CMK (cell line): Measurements from ENCODE around the gene GPC5.
"Not testable (repeated sequence)": the region's sequence is repeated elsewhere in the genome, so short reads cannot be mapped to it uniquely, and the experiment has no call there.

Source experiments
- DNase-seq: peaks from one replicate; pipeline ENCODE4 v3.0.0-alpha.2; 2010; ENCODE audit warnings: low read depth

GPC5 gene

DNA sequence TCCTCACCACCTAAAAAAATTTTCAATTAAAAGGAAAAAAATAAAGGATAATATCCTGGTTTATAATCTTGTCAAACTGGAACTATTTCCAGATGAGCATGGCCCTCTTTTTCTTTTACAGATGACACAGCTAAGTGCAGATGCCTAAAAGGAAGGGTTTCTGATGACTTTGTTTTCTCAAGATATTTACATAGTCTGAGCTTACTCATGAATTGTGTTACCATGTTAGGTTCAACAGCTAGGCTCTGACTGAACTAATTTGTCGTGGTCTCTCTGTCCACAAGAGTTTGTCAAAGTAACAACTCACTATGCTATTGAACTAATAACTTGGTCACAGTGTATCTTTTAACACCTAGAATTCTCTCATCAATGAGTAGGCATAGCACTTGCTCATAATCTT lies 780.8 kb downstream of the GPC5 start:
- DNase-seq, result no peak

- peak; percentile 29 for DNase-seq
Measured at GRCh38 chr13:92187378-92187989, 789.1 kb downstream of the GPC5 start.

DNA sequence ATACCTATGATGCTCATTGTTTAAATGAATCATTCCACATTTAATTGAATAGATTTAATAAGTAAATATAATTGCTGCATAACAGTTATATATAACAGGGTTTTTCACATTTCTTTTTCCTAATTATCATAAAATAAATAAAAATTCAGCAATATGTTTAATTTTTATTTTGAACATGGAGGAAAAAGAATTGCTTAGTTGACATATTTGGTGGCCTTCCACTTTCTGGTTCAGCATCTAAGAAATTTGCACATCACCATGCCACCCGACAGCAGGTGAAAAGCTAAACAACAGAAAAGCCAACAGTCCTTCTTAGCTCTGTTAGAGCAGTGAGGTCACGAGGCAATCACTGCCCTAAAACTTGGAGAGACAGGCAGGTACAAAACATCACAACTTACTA lies 790.2 kb downstream of the GPC5 start:
- DNase-seq, result no peak

DNA sequence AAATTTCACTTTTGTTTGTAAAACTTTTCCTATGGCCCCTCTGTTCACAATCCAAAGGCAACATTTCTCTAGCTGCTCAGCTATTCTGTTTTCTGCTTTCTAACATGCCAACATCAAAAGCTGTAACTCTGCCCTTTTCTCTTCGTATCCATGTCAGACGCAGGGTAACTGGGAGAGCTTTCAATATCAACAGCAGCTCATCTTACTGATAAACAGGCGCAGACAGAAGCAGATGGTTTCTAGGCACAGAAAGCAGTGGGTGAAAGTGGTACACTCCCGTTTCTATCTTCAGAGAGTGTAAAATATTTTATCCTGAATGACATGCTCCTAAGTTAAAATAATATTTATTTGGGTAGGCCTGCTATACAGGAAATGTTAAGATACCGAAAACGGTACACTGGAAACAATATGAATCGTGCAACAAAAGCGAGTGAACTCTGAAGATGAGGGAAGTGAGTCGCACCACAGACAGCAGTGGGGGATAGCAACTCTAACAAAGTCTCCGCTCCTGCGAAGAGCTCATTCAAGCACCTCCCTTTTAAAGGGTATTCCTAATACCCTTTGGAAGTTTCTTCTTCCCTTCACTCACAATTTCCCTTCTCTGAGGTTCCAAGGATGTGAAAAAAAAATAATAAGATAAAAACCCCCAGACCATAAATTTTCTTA lies 798.3 kb downstream of the GPC5 start:
- no peak for DNase-seq

GRCh38 chr13:92197669-92198068 lies 799.2 kb downstream of the GPC5 start:
- DNase-seq, result no peak

- DNase-seq, result no peak
Measured at GRCh38 chr13:92218615-92219014, 820.2 kb downstream of the GPC5 start.

- DNase-seq, result peak; percentile 5
Measured at GRCh38 chr13:92221916-92222315, 823.5 kb downstream of the GPC5 start.

DNA sequence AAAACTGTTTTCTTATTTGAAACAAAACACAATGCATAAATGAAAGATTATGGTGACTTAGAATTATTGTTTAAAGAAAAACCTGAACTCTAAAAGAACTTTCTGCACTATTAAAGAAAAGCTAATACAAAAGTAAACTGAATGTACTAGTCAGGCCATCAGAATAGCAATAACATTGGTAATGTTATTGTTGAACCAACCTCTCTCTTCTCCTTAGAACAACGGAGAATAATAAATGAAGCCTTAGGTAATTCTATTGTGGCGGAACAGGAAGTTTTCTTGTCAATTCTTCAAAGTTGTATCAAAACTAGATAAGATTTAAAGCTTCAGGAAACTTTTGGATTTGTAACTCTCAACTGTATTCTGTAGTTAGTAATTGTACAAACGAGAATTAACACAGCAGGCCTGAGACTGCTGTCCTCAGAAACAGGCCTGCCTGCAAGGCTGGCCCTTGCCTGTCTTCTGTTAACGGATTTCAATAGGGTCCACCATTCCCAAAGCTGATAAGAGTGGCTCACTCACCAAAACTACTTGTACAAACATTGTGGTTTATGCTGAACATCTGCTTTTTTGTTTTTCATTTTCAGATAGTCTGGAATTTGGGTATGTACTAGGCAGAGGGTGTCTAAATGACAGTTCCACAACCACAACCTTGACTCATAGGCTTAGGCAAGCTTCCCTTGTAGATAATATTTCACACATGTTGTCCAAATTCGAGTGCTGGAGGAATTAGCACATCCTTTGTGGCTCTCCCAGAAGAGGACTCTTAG lies 825.8 kb downstream of the GPC5 start:
- peak; percentile 72 for DNase-seq

DNA sequence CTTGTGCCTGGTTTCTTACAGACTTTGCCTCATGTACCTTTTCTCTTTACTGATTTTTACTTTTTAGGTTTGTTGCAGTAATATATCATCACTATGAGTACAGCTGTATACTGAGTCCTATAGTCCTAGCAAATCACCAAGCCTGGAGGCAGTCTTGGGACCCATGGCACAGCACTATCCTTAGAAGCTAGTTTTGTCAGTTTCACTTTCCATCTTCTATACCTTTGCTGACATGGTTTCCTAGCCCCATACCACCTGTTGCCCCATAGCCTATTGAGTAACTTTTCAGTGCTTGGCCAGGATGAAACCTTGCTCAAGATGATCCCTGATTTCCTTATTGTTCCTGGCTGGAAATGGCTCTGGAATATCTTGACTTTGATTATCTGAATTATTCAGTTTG lies 826.4 kb downstream of the GPC5 start:
- DNase-seq, result no peak

DNA sequence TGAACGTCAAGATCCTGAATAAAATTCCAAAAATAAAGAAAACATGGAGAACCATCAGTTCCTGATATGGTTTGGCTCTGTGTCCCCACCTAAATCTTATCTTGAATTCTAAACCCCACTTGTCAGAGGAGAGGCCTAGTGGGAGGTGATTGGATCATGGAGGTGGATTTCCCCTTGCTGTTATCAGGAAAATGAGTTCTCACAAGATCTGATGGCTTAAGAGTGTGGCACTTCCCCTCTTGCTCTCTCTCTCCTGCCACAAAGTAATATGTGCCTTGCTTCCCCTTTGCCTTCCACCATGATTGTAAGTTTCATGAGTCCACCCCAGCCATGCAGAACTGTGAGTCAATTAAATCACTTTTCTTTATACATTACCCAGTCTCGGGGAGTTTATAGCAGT lies 827.4 kb downstream of the GPC5 start:
- peak; percentile 47 for DNase-seq

DNA sequence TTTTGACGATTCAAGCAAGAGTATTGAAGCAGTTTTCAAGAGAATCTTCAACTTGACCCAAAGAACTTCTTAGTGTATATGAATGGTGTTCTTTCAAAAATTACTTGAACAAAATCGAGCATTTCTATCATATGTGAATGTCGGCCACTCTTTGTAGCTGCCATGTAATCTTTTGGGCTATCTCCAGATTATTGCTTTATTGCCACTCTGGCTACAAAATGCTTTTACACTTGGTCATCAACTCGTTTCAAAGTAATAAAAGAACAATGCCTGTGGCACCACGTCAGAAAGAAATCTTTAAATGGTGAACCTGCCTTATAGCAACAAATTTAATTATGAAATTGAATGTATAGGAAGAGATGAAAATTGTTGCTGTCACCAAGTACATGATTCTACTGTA lies 834.5 kb downstream of the GPC5 start:
- DNase-seq, result no peak

DNA sequence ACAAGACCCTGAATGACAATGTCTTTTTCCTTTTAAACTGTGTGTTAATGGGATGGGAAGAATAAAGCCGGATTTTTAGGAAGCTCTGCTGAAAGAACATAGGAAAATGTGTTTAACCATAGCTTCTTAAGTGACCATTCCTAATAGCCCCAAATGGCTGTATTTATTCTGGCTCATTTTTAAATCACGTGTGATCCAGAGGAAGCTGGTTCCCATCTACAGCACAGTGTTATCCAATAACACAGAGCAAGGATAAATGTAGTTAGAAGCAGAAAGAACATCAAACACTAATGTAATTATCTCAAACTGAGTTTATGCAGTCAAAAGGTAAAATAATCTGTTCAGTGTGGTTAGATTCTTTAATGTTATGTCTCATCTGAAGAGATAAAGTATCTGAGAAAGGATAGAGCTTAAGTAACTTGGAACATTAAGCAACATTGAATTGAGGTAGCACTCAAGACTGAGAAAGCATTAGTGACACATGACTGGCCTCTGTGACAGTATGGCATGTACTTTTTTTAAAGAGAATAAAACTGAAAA lies 853.3 kb downstream of the GPC5 start:
- no peak for DNase-seq

- no peak for DNase-seq
Measured at GRCh38 chr13:92255526-92255925, 857.1 kb downstream of the GPC5 start.

- DNase-seq, result no peak
Measured at GRCh38 chr13:92256211-92256610, 857.8 kb downstream of the GPC5 start.

DNA sequence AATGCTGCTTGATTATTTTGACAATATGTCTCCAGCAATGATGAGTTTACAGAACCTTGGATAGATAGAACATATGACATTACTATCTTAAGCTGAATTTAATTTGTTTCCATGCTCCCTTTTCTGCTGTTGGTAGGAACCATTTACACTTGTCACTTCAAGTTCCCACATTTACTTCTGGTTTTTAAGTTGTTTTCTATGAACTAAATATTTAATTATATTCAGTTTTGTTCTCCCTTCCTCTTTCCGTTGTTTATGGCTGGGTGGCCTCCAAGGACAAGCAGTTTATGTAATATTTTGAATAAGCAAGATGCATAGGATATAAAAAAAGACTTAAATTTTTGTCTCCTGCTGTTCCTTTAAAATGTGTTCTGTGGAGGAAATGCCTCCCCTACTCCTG lies 860.6 kb downstream of the GPC5 start:
- DNase-seq, result no peak

DNA sequence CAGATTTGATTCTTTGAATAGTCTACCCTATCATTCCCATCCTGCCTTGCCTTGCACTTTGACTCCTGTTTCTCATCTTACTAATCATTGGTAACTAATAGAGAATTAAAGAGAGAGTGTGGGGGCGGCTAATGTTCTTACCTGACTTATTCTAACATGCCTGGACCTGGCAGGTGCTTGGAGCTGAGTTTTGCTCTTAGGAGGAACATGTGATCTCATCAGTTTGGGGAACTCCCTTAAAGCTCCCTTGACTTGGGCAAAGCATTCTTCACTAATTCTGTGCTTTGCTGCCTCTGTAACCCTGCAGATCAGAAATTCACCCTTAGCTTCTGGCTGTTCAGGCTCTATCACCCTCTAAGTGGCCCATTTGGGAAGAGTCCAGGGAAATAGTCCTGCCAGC lies 861.1 kb downstream of the GPC5 start:
- no peak for DNase-seq

DNA sequence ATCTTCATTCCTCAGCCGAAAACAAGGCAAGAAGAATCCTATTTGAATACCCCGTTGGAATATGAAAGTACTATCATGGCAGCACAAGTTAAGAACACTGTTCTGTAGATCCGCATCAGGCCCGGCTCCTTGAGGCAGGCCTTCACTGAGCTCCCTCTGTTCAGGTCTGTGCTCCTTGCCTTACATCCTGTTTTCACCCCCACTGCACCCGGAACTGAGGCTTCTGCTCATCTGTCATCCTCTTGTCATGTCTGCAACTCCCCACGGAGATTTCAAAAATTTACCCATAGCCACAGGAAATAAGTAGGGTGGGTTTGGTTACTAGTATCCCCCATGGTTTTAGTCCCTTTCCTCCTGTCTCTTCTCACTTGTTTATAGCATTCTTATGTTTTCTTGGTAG lies 861.9 kb downstream of the GPC5 start:
- DNase-seq, result peak; percentile 24

DNA sequence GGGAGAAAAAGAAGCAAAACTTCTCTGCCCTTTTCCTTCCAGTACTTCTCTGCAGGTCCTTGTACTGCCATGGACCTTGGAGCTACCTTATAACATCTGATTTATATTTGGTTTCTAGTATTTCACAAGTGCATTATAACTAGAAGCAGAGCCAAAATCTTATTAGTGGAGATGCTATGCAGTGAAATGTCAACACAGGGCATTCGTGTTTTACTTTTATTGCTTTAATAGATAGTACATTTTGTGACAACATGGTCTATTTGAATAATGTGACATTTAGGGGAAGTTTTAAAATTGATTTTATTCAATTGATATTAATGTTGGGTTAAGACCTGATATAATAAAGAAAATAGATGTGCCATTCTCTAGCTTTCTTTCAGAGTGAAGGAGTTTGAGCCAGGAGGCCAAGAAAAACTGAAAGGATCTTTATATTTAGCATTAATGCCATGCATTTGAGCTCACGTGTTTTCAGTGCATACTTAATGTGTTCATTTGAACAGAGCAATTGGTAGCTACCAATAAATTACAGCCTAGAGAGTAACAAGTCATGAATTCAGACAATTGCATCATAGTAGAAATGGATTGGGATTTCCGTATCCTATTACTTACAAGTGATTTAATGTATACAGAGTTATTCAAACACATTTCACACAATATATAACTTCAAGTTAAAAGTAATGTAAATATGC lies 863.8 kb downstream of the GPC5 start:
- DNase-seq, result no peak

DNA sequence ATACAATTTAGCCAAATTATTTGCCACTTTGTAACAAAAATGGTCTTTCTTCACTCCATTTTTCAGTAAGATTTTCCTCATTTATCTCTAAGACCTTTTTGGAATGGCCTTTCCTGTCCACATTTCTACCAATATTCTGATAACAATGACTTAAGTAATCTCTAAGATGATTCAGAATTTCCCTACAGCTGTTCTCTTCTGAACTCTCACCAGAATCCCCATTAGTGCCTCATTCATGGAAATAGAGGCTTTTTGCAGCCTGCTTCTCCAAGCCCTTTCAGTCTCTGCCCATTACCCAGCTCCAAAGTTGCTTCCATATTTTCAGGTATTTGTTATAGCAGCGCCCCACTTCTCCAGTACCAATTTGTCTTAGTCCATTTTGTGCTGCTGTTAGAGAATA lies 867.0 kb downstream of the GPC5 start:
- DNase-seq, result no peak

- DNase-seq, result no peak
Measured at GRCh38 chr13:92270990-92271389, 872.6 kb downstream of the GPC5 start.

DNA sequence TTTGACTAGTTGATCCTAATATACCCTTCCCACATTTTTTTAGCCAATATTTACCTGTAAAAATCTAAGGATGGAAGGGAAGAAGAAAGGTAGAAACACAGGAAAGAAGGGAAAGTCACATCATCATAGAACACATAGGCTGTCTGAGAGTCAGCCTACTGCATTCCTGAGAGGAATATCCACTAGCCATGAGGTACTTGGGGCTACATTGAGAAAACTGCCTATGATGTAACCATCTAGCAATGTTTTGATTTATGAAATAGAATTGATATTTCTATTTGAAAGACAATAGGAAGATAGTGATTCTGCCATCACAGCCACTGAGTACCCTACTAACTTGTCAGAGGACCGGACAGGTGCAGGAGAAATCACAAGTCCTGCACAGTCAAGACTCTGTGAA lies 873.8 kb downstream of the GPC5 start:
- no peak for DNase-seq

DNA sequence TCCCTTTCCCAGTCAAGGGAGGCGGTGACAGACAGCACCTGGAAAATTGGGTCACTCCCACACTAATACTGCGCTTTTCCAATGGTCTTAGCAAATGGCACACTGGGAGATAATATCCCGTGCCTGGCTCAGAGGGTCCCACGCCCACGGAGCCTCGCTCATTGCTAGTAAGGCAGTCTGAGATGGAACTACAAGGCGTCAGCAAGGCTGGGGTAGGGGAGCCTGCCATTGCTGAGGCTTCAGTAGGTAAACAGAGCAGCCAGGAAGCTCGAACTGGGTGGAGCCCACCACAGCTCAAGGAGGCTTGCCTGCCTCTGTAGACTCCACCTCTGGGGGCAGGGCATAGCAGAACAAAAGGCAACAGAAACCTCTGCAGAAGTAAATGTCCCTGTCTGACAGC lies 882.6 kb downstream of the GPC5 start:
- DNase-seq, result not testable (repeated sequence)
